Measurements from ENCODE around the gene SH2B3.
A peak's percentile ranks its signal among the peaks of the same experiment; 100 is the strongest.

Gene SH2B3

GRCh38 chr12:111409403-111409779, 3.7 kb downstream of the SH2B3 start:
- H3K4me2 ChIP-seq = no peak overlapping the region
- peaks cover 53% of the 10 kb centered on the region for H3K79me2 ChIP-seq (ENCODE audit: insufficient read depth, low read depth)
- H3K27me3 ChIP-seq (ENCODE audit: insufficient read depth, low read depth) = no peaks in the 10 kb centered on the region
- no peak overlapping the region for H2AFZ ChIP-seq (ENCODE audit: low read depth)
- no peaks in the 10 kb centered on the region for H3K36me3 ChIP-seq (ENCODE audit: insufficient read depth)
- no peaks in the 10 kb centered on the region for H4K20me1 ChIP-seq (ENCODE audit: insufficient read depth)
- H3K4me3 ChIP-seq (IDR thresholded peaks at IDR 0.05; ENCODE audit: insufficient read depth, low read depth, low read length) = no peak overlapping the region
- TF ChIP-seq CTCF (conservative IDR thresholded peaks at IDR 0.05; ENCODE audit: low read depth, low read length) = no peak
- H3K4me1 ChIP-seq (ENCODE audit: low read depth, poor library complexity, severe bottlenecking) = peaks cover 51% of the 10 kb centered on the region
- H3K9ac ChIP-seq = no peak overlapping the region
- H3K27ac ChIP-seq = no peak overlapping the region

- Histone ChIP-seq H3K4me3 (IDR thresholded peaks at IDR 0.05; ENCODE audit: insufficient read depth, low read depth, low read length) (no peak overlapping the region), H3K27ac (no peak overlapping the region), H3K79me2 (ENCODE audit: insufficient read depth, low read depth) (peaks cover 53% of the 10 kb centered on the region), H3K4me2 (no peak overlapping the region; the same call in 1 of the 2 replicates), H3K36me3 (ENCODE audit: insufficient read depth) (no peaks in the 10 kb centered on the region), H4K20me1 (ENCODE audit: insufficient read depth) (no peaks in the 10 kb centered on the region), H2AFZ (ENCODE audit: low read depth) (no peak overlapping the region), H3K9ac (no peak overlapping the region), H3K4me1 (ENCODE audit: low read depth, poor library complexity, severe bottlenecking) (peaks cover 47% of the 10 kb centered on the region), H3K27me3 (ENCODE audit: insufficient read depth, low read depth) (no peaks in the 10 kb centered on the region)
- no peak for TF ChIP-seq CTCF (conservative IDR thresholded peaks at IDR 0.05; ENCODE audit: low read depth, low read length)
Observed at GRCh38 chr12:111409780-111410430, 4.2 kb downstream of the SH2B3 start.

GRCh38 chr12:111410431-111411184, 4.9 kb downstream of the SH2B3 start:
- H3K27me3 ChIP-seq (ENCODE audit: insufficient read depth, low read depth) = no peaks in the 10 kb centered on the region
- H3K79me2 ChIP-seq (ENCODE audit: insufficient read depth, low read depth) = peaks cover 58% of the 10 kb centered on the region
- TF ChIP-seq CTCF (conservative IDR thresholded peaks at IDR 0.05; ENCODE audit: low read depth, low read length) = no peak
- no peaks in the 10 kb centered on the region for H3K36me3 ChIP-seq (ENCODE audit: insufficient read depth)
- no peak overlapping the region for H3K4me3 ChIP-seq (IDR thresholded peaks at IDR 0.05; ENCODE audit: insufficient read depth, low read depth, low read length)
- H3K4me2 ChIP-seq = peak overlapping the region; percentile 36; the same call in 1 of the 2 replicates
- no peak overlapping the region for H2AFZ ChIP-seq (ENCODE audit: low read depth)
- H3K9ac ChIP-seq = no peak overlapping the region
- no peaks in the 10 kb centered on the region for H4K20me1 ChIP-seq (ENCODE audit: insufficient read depth)
- H3K27ac ChIP-seq = peak overlapping the region; percentile 40; the same call in 1 of the 2 replicates
- H3K4me1 ChIP-seq (ENCODE audit: low read depth, poor library complexity, severe bottlenecking) = peaks cover 47% of the 10 kb centered on the region

GRCh38 chr12:111411185-111411764, 5.6 kb downstream of the SH2B3 start:
- H3K27ac ChIP-seq = peak overlapping the region; percentile 40; the same call in 1 of the 2 replicates
- no peaks in the 10 kb centered on the region for H3K27me3 ChIP-seq (ENCODE audit: insufficient read depth, low read depth)
- H3K4me1 ChIP-seq (ENCODE audit: low read depth, poor library complexity, severe bottlenecking) = peaks cover 47% of the 10 kb centered on the region
- peak overlapping the region; percentile 36; the same call in 1 of the 2 replicates for H3K4me2 ChIP-seq
- peaks cover 57% of the 10 kb centered on the region for H3K79me2 ChIP-seq (ENCODE audit: insufficient read depth, low read depth)
- no peaks in the 10 kb centered on the region for H3K36me3 ChIP-seq (ENCODE audit: insufficient read depth)
- H3K9ac ChIP-seq = no peak overlapping the region
- no peak for TF ChIP-seq CTCF (conservative IDR thresholded peaks at IDR 0.05; ENCODE audit: low read depth, low read length)
- H2AFZ ChIP-seq (ENCODE audit: low read depth) = no peak overlapping the region
- no peaks in the 10 kb centered on the region for H4K20me1 ChIP-seq (ENCODE audit: insufficient read depth)
- no peak overlapping the region for H3K4me3 ChIP-seq (IDR thresholded peaks at IDR 0.05; ENCODE audit: insufficient read depth, low read depth, low read length)

Data from KMS-11 (cell line).